ENCODE results near the gene LGALS7. TPM values are rescaled to one million over a fixed set of nuclear protein-coding genes. Genes with fewer than 3 reads are reported as not detected.
"Not testable (repeated sequence)": the region's sequence is repeated elsewhere in the genome, so short reads cannot be mapped to it uniquely, and the experiment has no call there.

LGALS7 gene
- not detected for polyA plus RNA-seq (2013, experiment 1 of 2; ENCODE audit: insufficient read length)
- not detected for polyA plus RNA-seq (2013, experiment 2 of 2; ENCODE audit: insufficient read length)

GRCh38 chr19:38773469-38774177 lies at the start of gene LGALS7:
TSS of gene LGALS7 (minus strand) at chr19:38773517. CDS start at chr19:38773492, 25 bp downstream.
- no peak for DNase-seq

GRCh38 chr19:38821230-38821825 lies 48.0 kb upstream of the LGALS7 start:
- DNase-seq = not testable (repeated sequence)

DNA sequence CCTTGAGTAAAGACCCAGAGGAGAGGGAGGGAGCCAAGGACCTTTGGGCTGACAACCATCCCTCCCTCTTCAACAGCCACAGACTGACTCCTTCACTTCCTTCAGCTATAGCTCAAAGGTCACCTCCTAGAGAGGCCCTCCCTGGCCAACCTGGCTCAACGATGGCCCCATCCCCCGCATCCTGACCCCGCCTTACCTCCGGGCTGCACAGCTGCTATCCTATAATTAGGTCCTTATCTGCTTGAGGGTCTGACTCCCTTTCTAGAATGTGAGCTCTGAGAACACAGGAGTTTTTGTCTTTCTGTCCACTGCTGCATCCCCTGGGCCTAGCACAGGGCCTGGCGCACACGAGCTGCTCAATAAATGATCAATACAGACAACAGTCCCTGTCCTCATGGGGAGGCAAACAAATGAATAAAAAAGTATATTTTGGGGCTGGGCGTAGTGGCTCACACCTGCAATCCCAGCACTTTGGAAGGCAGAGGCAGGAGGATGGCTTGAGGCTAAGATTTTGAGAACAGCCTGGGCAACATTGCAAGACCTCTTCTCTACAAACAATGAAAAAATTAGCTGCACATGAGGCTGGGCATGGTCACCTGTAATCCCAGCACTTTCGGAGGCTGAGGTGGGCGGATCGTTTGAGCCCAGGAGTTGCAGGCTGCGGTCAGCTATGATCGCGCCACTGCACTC lies 46.1 kb upstream of the LGALS7 start:
- DNase-seq = no peak

- no peak for DNase-seq
Observed at GRCh38 chr19:38817081-38817480, 43.8 kb upstream of the LGALS7 start.

DNA sequence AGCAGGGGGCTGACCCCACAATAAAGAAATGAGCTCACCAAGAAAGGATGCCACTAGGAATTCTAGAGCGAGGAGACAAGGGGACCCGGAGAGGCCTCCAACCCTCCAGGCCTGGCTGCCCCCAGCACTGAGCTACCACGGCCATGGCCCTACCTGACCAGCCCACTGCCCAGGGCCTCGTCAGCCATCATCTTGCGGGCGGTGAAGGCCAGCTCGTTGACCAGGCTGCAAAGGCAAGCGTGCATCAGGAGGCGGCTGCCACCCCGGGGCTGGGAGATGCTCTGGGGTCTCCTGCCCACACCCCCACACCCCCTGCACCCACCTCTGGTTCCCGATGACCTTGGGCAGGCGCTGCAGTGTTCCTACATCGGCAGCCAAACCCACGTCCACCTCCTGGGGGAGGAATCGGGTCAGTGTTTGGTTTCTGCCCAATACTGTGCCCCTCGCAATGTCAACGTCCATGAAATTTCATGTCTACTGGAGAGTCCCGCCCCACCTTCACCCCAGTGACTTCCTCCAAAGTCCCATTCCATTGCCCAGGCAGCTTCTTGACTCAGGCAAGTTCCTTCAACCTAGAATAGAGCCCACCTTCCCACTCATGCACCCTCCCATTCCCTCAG lies 42.9 kb upstream of the LGALS7 start:
- DNase-seq = no peak

DNA sequence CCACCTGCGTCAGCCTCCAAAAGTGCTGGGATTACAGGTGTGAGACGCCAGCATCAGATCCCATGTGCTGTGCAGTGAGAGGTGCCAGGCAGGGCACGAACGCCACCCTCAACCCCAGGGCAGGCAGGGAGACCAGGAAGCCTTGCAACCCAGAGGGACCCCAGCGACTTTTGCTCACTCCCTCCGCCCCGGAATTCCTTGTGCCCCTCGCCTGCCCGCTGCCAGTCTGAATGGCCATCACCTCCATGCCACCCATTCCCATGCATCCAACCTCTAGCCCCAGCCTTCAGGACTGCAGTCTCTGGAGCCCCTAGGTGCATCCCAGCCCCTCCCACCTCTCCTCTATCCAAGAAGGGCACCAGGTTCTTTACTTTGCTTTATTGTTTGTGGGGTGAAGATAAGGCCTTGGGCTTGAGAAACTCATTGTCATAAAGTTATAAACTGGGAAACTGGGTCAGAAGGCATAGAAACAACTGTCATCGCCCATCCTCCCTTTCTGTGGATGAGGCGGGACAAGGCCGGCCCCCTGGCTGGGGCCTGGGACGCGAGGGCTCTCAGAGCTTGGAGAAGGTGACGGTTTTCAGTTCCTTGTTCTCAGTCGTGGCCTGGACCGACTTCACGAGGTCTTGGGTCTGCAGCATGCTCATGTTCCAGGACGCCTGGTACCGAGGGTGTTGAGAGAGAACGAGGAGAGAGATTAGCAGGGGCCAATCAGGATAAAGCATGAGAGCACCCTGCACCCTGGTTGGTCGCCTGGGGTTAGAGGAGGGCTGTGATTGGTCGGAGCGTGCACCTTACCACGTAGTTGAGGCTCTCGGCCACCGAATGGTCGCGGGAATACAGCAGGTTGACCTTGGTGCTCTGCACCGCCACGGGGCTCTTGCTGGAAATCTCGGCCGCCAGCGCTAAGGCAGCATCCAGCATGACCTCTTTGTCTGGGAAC lies 42.0 kb upstream of the LGALS7 start:
- DNase-seq = no peak

GRCh38 chr19:38813932-38814331 lies 40.6 kb upstream of the LGALS7 start:
- not testable (repeated sequence) for DNase-seq

DNA sequence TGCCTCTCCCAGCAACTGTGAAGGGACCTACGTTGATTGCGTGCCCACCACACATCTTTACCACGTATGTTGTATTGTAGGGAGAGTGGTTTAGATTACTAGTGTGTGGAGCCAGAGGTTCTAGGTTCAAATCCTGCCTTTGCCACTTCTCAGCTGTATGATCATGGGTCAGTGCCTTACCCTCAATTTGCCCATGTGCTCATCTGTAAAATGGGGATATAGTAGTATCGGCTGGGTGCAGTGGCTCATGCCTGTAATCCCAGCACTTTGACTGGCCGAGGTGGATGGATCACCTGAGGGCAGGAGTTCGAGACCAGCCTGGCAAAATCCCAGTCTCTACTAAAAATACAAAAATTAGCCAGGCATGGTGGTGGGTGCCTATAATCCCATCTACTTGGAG lies 40.0 kb upstream of the LGALS7 start:
- no peak for DNase-seq

- DNase-seq = no peak
Observed at GRCh38 chr19:38812841-38813320, 39.6 kb upstream of the LGALS7 start, which contains the start of gene LGALS4. TSS of gene LGALS4 (minus strand) at chr19:38812945. CDS start at chr19:38812886, 59 bp downstream.

DNA sequence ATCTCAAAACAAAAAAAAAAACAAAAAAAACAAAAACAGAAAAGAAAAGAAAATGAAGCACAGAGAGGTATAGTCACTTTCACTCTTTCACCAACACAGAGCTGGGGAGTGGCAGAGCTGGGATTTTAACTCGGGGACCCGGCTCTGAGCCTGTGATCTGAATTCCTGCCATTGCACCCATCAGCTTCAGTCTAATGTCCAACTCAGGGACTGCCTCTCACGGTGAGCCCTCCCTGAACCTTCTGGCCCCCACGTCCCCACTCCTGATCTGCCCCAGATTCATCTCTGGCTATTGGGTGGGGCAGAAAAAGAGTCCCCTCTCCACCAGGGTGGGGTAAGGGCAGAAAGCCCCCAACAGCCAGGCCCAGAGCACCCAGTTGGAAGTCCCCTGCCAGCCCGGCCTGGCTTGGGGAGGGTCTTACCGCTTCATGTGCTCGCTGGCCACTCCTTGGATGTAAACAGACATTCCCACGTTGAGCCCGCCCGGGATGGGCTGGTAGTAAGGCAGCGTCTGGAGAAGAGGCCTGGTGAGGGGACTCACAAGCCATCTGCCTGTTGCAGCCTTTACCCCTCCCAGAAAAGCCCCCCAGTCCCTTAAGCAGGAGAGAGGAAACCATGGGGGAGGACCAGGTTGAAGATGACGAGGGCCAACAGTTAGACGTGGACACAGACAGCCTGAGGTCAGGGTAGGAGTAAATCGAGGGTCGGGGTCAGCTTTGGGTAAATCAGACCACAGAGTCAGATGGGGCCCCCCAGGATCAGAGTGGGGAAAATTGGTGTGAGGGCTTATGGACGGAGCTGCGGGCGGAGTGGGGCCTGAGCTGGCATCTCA lies 38.9 kb upstream of the LGALS7 start:
- DNase-seq = no peak

DNA sequence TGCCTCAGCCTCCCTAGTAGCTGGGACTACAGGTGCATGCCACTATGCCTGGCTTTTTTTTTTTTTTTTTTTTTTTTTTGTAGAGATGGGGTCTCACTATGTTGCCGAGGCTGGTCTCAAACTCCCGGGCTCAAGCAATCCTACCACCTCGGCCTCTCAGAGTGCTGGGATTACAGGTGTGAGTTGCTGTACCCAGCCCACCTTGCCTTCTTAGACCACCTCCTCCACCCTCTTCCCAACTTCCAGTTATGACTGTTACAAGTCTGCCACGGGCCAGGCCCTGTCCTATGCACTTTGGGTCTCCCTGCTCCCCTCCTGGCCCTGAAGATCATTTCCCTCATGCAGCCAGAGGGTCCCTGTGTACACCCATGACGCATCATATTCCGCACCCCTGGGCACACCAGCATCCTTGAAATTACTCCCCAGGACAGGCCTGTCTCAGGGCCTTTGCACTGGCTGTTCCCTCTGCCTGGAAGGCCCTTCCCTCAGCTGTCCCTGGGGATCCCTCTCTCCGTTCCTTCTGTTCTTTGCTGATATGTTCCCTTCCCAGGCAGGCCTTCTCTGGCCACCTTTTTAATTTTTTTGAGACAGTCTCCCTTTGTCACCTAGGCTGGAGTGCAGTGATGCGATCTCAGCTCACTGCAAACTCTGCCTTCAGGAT lies 36.4 kb upstream of the LGALS7 start:
- DNase-seq = no peak

DNA sequence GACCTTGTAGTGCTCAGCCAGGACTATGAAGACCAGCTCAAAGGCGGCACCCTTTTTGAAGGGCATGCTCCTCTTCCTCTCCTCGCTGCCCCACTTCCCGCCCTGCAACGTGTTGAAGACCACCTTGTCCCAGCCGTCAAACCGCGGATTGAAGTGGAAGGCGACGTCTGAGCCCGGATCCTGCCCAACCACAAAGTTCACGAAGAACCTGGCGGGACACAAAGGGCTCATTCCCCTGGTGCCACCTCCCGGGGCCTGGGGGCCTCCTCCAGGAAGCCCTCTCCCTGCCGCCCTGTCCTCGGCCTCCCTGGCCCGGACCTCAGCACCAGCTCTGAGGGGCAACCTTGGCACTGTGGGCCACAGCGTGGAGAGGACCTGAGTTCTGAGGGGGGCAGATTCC lies 35.4 kb upstream of the LGALS7 start:
- no peak for DNase-seq

DNA sequence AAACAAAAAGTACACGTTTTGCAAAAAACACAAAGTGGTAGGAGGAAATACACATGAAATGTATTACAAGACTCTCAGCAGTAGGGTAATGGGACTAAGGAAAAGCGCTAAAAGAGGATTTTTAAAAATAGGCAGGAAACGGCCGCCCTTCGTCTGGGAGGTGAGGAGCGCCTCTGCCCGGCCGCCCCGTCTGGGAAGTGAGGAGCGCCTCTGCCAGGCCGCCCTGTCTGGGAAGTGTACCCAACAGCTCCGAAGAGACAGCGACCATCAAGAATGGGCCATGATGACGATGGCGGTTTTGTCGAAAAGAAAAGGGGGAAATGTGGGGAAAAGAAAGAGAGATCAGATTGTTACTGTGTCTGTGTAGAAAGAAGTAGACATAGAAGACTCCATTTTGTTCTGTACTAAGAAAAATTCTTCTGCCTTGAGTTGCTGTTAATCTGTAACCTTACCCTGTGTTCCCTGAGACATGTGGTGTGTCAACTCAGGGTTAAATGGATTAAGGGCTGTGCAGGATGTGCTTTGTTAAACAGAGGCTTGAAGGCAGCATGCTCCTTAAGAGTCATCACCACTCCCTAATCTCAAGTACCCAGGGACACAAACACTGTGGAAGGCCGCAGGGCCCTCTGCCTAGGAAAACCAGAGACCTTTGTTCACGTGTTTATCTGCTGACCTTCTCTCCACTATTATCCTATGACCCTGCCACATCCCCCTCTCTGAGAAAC lies 34.2 kb upstream of the LGALS7 start:
- not testable (repeated sequence) for DNase-seq

DNA sequence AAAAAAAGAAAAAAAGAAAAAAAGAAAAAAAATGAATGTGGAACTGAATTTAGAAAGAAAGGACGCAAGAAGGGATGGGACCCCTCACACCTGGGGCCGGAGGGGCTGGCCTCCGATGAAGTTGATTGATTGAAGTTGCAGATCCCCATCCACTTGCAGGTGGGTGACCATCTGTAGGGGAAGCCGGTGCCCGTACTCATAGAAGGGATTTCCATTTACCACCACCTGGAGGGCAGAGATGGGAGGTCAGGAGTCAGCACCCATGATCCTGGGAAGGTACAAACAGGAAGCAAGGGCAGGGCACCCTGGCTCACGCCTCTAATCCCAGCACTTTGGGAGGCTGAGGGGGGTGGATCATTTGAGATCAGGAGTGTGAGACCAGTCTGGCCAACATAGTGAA lies 33.1 kb upstream of the LGALS7 start:
- DNase-seq = no peak

DNA sequence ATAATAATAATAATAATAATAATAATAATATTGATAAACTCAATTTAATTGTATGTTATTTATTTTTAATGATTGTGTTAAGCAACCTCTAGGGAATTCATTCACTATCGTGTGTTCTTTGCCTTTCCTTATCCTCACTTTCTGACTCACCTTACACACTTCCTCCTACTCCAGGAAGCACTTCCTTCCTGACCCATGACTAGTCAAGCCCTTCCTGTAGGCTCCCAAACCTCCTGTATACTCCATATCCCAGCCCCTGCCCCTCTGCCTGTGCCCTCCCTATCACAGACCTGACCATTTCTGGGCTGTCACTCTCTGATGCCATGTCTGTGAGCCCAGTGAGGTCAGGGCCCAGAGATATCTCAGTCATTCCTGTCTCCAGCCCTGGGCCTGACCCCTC lies 31.9 kb upstream of the LGALS7 start:
- no peak for DNase-seq

DNA sequence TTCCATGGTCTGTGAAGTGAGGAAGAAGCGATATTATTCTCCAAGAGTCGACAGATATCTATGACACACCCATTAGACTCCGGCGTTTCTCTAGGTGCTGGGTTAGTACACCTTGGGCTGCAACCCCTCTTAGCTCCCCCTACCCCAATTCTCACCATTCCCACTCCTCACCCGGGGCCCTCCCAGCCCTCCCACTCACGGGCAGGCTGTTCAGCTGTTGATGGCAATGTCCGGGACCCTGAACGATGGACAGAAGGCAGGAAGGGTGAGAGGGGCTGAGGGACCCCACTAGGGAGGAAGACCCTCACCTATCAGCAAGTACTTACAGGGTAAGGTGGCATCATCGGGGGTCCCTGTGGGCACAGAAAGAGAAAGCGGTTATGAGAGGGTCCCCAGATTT lies 30.2 kb upstream of the LGALS7 start:
- no peak for DNase-seq

DNA sequence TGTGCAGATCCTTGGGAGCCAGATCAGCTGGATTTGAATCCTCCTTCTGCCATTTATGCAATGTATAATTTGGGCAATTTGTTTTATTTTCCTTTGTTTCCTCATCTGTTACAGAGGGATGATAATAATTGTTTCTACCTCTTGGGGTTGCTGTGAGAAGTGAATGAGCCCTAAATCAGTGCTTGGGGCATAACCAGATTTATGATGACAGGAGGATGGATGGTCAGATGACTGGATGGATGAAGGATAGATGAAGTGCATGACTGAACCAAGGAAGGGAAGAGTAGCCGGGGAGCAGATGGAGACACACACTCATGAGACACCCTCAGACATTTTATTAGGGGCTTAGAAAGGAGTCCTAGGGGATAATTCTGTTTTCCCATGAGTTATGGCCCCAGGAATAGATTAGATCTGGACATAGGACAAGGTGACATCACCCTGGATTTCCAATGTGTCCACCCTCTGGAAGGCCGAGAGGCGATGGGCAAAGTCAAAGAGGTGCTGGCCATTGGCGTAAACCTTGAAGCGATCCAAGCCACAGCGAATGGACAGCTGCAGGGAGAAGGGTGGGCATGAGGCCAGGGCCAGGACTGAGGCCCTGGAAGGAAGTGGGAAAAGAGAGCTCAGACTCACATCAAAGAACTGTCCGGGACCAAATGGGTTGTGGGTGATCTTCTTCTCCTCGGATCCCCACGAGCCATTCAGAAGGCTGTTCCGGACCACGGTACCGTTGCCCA lies 28.2 kb upstream of the LGALS7 start:
- DNase-seq = no peak

GRCh38 chr19:38800577-38801347 lies 27.4 kb upstream of the LGALS7 start:
- no peak for DNase-seq
